Measurements from ENCODE around the gene UGT1A7. TPM values are rescaled to one million over a fixed set of nuclear protein-coding genes. Genes with fewer than 3 reads are reported as not detected.

UGT1A7 gene
- total RNA-seq, 1 experiment from 2014 or later, result 0.18 TPM

GRCh38 chr2:233799087-233799665 is 117.5 kb downstream of the UGT1A7 start:
- intact Hi-C loops (cut with micrococcal nuclease; ENCODE audit: unreplicated experiment), result no loop called here
- CTCF ChIA-PET, result no interaction called here
- DNase-seq, result no peak

GRCh38 chr2:233799716-233800115 is 118.0 kb downstream of the UGT1A7 start:
- TF ChIP-seq CTCF (IDR thresholded peaks at IDR 0.05; ENCODE audit: insufficient read depth in 1 of 2, low read depth in 1 of 2, low read length in 1 of 2, severe bottlenecking in 1 of 2, unreplicated experiment in 1 of 2), result no peak
- Mint-ChIP-seq H3K4me3 (ENCODE audit: unreplicated experiment) (no peak overlapping the region), H3K27me3 (ENCODE audit: insufficient read depth, unreplicated experiment) (no peaks in the 10 kb centered on the region), H3K36me3 (ENCODE audit: insufficient read depth, unreplicated experiment) (no peaks in the 10 kb centered on the region), H3K9me3 (ENCODE audit: unreplicated experiment) (no peaks in the 10 kb centered on the region), H3K27ac (ENCODE audit: unreplicated experiment) (no peak overlapping the region), H3K4me1 (ENCODE audit: low read depth, unreplicated experiment) (no peaks in the 10 kb centered on the region)
- no peaks in the 10 kb centered on the region for H3K36me3 ChIP-seq (ENCODE audit: control insufficient read depth, insufficient read depth, low read length)
- no peak for DNase-seq
- no peaks in the 10 kb centered on the region for H3K9me3 ChIP-seq
- BruUV-seq (replicated peaks), result no TSS peak
- H3K27me3 ChIP-seq (replicated peaks; ENCODE audit: control insufficient read depth, insufficient read depth, low read length), result no peaks in the 10 kb centered on the region
- POLR2A ChIA-PET, result no interaction called here
- intact Hi-C loops (cut with micrococcal nuclease; ENCODE audit: unreplicated experiment), result no loop called here
- H3K4me1 ChIP-seq, result no peaks in the 10 kb centered on the region
- H3K4me3 ChIP-seq (ENCODE audit: low read depth, low read length), result no peak overlapping the region
- CTCF ChIA-PET, result no interaction called here

More at GRCh38 chr2:233799087-233799665, 117.5 kb downstream of the UGT1A7 start:
- Histone ChIP-seq H3K36me3 (ENCODE audit: control insufficient read depth, insufficient read depth, low read length) (no peaks in the 10 kb centered on the region), H3K27me3 (replicated peaks; ENCODE audit: control insufficient read depth, insufficient read depth, low read length) (no peaks in the 10 kb centered on the region), H3K4me3 (ENCODE audit: low read depth, low read length) (no peak overlapping the region), H3K9me3 (no peaks in the 10 kb centered on the region), H3K4me1 (no peaks in the 10 kb centered on the region)
- POLR2A ChIA-PET, result no interaction called here
- no peak overlapping the region for H3K27ac Mint-ChIP-seq (ENCODE audit: unreplicated experiment)
- no peak for TF ChIP-seq CTCF (IDR thresholded peaks at IDR 0.05; ENCODE audit: insufficient read depth in 1 of 2, low read depth in 1 of 2, low read length in 1 of 2, severe bottlenecking in 1 of 2, unreplicated experiment in 1 of 2)
- H3K4me3 Mint-ChIP-seq (ENCODE audit: unreplicated experiment), result no peak overlapping the region
- BruUV-seq (replicated peaks), result no TSS peak
- no peaks in the 10 kb centered on the region for H3K36me3 Mint-ChIP-seq (ENCODE audit: insufficient read depth, unreplicated experiment)
- no peaks in the 10 kb centered on the region for H3K27me3 Mint-ChIP-seq (ENCODE audit: insufficient read depth, unreplicated experiment)
- H3K4me1 Mint-ChIP-seq (ENCODE audit: low read depth, unreplicated experiment), result no peaks in the 10 kb centered on the region
- H3K9me3 Mint-ChIP-seq (ENCODE audit: unreplicated experiment), result no peaks in the 10 kb centered on the region

- H3K36me3 ChIP-seq (ENCODE audit: control insufficient read depth, insufficient read depth, low read length), result no peaks in the 10 kb centered on the region
- H3K4me1 Mint-ChIP-seq (ENCODE audit: low read depth, unreplicated experiment), result no peaks in the 10 kb centered on the region
- DNase-seq, result no peak
Measured at GRCh38 chr2:233800208-233800607, 118.5 kb downstream of the UGT1A7 start.

More at GRCh38 chr2:233800208-233800607, 118.5 kb downstream of the UGT1A7 start:
- no peaks in the 10 kb centered on the region for H3K4me1 ChIP-seq
- no TSS peak for BruUV-seq (replicated peaks)
- H3K27me3 ChIP-seq (replicated peaks; ENCODE audit: control insufficient read depth, insufficient read depth, low read length), result no peaks in the 10 kb centered on the region
- H3K4me3 Mint-ChIP-seq (ENCODE audit: unreplicated experiment), result no peak overlapping the region
- H3K9me3 Mint-ChIP-seq (ENCODE audit: unreplicated experiment), result no peaks in the 10 kb centered on the region
- intact Hi-C loops (cut with micrococcal nuclease; ENCODE audit: unreplicated experiment), result no loop called here
- H3K9me3 ChIP-seq, result no peaks in the 10 kb centered on the region
- TF ChIP-seq CTCF (IDR thresholded peaks at IDR 0.05; ENCODE audit: insufficient read depth in 1 of 2, low read depth in 1 of 2, low read length in 1 of 2, severe bottlenecking in 1 of 2, unreplicated experiment in 1 of 2), result no peak
- no peaks in the 10 kb centered on the region for H3K27me3 Mint-ChIP-seq (ENCODE audit: insufficient read depth, unreplicated experiment)
- POLR2A ChIA-PET, result no interaction called here
- no peaks in the 10 kb centered on the region for H3K36me3 Mint-ChIP-seq (ENCODE audit: insufficient read depth, unreplicated experiment)
- no peak overlapping the region for H3K27ac Mint-ChIP-seq (ENCODE audit: unreplicated experiment)
- CTCF ChIA-PET, result no interaction called here
- no peak overlapping the region for H3K4me3 ChIP-seq (ENCODE audit: low read depth, low read length)
